Loucy (cell line): ENCODE results near the gene CDK9.

Experiments
- H2AFZ ChIP-seq: fragments of 200-600 bp; sonication (generic); 2 replicates; pipeline ENCODE4 v1.6.0; 2016; ENCODE audit warnings: antibody characterized with exemption, mild to moderate bottlenecking, low read length, moderate library complexity
- H3F3A ChIP-seq: fragments of 200-600 bp; 2 replicates; pipeline ENCODE4 v1.6.0; 2016; ENCODE audit warnings: antibody characterized with exemption, low read depth, mild to moderate bottlenecking
- H3K27me3 ChIP-seq: fragments of 200-600 bp; sonication (generic); 2 replicates; pipeline ENCODE4 v1.6.1; 2014; ENCODE audit warnings: low read length, mild to moderate bottlenecking; ENCODE audit not compliant: insufficient read depth, poor library complexity, severe bottlenecking
- H3K36me3 ChIP-seq: fragments of 200-600 bp; sonication (generic); 2 replicates; pipeline ENCODE4 v1.6.1; 2016; ENCODE audit warnings: low read length; ENCODE audit not compliant: insufficient read depth
- H3K4me1 ChIP-seq: fragments of 200-600 bp; sonication (generic); 2 replicates; pipeline ENCODE4 v1.5.1; 2014; ENCODE audit warnings: low read length, mild to moderate bottlenecking; ENCODE audit not compliant: insufficient read depth, poor library complexity, severe bottlenecking
- H3K4me2 ChIP-seq: fragments of 200-600 bp; sonication (generic); 2 replicates; pipeline ENCODE4 v1.6.0; 2014; ENCODE audit warnings: antibody characterized with exemption, low read length, low read depth, mild to moderate bottlenecking; ENCODE audit not compliant: poor library complexity, severe bottlenecking
- H3K4me3 ChIP-seq: fragments of 200-600 bp; sonication (generic); 2 replicates; pipeline ENCODE4 v1.5.1; 2014; ENCODE audit warnings: low read length, mild to moderate bottlenecking, mixed read lengths; ENCODE audit not compliant: poor library complexity, severe bottlenecking
- H3K79me2 ChIP-seq: fragments of 200-600 bp; sonication (generic); 2 replicates; pipeline ENCODE4 v1.6.1; 2014; ENCODE audit warnings: low read length; ENCODE audit not compliant: insufficient read depth
- H3K9ac ChIP-seq: fragments of 200-600 bp; sonication (generic); 2 replicates; pipeline ENCODE4 v1.6.0; 2014; ENCODE audit warnings: mild to moderate bottlenecking, low read depth, low read length, moderate library complexity; ENCODE audit not compliant: poor library complexity, severe bottlenecking
- H3K9me2 ChIP-seq: fragments of 200-600 bp; sonication (generic); replicated peaks from 2 replicates; pipeline ENCODE4 v1.6.1; 2016; ENCODE audit warnings: low read depth, low read length, mixed read lengths
- H3K9me3 ChIP-seq: fragments of 200-600 bp; sonication (generic); 2 replicates; pipeline ENCODE4 v1.6.1; 2014; ENCODE audit warnings: mild to moderate bottlenecking, antibody characterized with exemption, low read length, low read depth; ENCODE audit not compliant: insufficient read depth
- H4K20me1 ChIP-seq: fragments of 200-600 bp; sonication (generic); 2 replicates; pipeline ENCODE4 v1.6.0; 2014; ENCODE audit warnings: antibody characterized with exemption, low read length, mild to moderate bottlenecking; ENCODE audit not compliant: insufficient read depth, poor library complexity, severe bottlenecking
- CTCF ChIP-seq: fragments of 200-600 bp; sonication (generic); conservative IDR thresholded peaks from 2 replicates; pipeline ENCODE4 v1.5.1; 2014; ENCODE audit warnings: mild to moderate bottlenecking, antibody characterized with exemption, low read length
- EZH2phosphoT487 ChIP-seq: fragments of 200-600 bp; IDR thresholded peaks from 2 replicates; pipeline ENCODE4 v1.6.1; 2018; ENCODE audit warnings: antibody characterized with exemption, mild to moderate bottlenecking, moderate library complexity, borderline replicate concordance

Gene CDK9

DNA sequence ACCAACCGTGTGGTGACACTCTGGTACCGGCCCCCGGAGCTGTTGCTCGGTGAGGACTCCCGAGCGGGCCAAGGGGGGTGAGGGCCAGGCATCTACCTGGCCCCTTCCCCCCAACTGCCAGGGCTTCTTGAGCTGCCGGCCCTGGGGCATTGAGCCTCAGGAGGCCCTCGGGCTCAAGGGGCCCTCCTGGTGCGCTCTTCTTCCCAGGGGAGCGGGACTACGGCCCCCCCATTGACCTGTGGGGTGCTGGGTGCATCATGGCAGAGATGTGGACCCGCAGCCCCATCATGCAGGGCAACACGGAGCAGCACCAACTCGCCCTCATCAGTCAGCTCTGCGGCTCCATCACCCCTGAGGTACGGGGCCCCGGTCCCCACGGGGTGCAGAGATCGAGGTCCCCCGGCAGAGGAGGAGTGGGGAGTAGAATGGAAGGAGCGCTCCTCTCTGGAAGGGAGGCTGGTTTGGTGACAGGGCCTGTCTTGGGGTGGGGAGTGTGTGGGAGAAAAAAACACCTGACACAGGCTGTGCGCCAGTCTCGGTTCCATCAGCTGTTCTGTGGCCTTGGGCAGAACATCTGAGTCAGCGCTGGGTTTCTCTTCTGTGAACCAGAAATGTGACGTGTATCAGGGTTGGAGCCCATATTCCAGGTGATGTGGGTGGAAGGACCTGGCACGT is 2.6 kb downstream of the CDK9 start:
- Histone ChIP-seq H3K9me3 (no peaks in the 10 kb centered on the region), H3K27me3 (peaks cover 4% of the 10 kb centered on the region), H3F3A (peaks cover 9% of the 10 kb centered on the region; the same call in 1 of the 2 replicates), H3K4me1 (peaks cover 56% of the 10 kb centered on the region), H3K9me2 (no peaks in the 10 kb centered on the region), H3K79me2 (peaks cover 85% of the 10 kb centered on the region), H3K9ac (peak overlapping the region; percentile 97), H4K20me1 (peaks cover 58% of the 10 kb centered on the region), H3K36me3 (peaks cover 59% of the 10 kb centered on the region), H3K4me3 (peak overlapping the region; percentile 81), H3K4me2 (peak overlapping the region; percentile 99), H2AFZ (no peak overlapping the region)
- TF ChIP-seq EZH2phosphoT487 (no peak), CTCF (no peak)

GRCh38 chr9:127789179-127789578 is 3.3 kb downstream of the CDK9 start:
- no peaks in the 10 kb centered on the region for H3K9me2 ChIP-seq
- peak overlapping the region; percentile 99 for H3K4me2 ChIP-seq
- H3K4me1 ChIP-seq: peaks cover 55% of the 10 kb centered on the region
- H3K27me3 ChIP-seq: peaks cover 4% of the 10 kb centered on the region
- peaks cover 59% of the 10 kb centered on the region for H3K36me3 ChIP-seq
- H4K20me1 ChIP-seq: peaks cover 58% of the 10 kb centered on the region
- no peak overlapping the region for H2AFZ ChIP-seq
- TF ChIP-seq EZH2phosphoT487: no peak
- no peak for TF ChIP-seq CTCF
- no peak overlapping the region for H3K9ac ChIP-seq
- peaks cover 89% of the 10 kb centered on the region for H3K79me2 ChIP-seq
- no peaks in the 10 kb centered on the region for H3K9me3 ChIP-seq
- no peak overlapping the region for H3K4me3 ChIP-seq
- H3F3A ChIP-seq: peaks cover 6% of the 10 kb centered on the region; the same call in 1 of the 2 replicates

GRCh38 chr9:127790094-127790855 is 4.4 kb downstream of the CDK9 start:
- peak overlapping the region; percentile 19 for H3K4me3 ChIP-seq
- peak overlapping the region; percentile 99 for H3K4me2 ChIP-seq
- TF ChIP-seq CTCF (no peak), EZH2phosphoT487 (no peak)
- H3K36me3 ChIP-seq: peaks cover 59% of the 10 kb centered on the region
- H3K9me2 ChIP-seq: no peaks in the 10 kb centered on the region
- H4K20me1 ChIP-seq: peaks cover 58% of the 10 kb centered on the region
- H3K79me2 ChIP-seq: peaks cover 89% of the 10 kb centered on the region
- peaks cover 53% of the 10 kb centered on the region for H3K4me1 ChIP-seq
- no peak overlapping the region for H3K9ac ChIP-seq
- 0 out of 2 replicates have a peak, but pooled peaks cover 6% of the 10 kb centered on the region for H3F3A ChIP-seq
- H3K9me3 ChIP-seq: no peaks in the 10 kb centered on the region
- H2AFZ ChIP-seq: no peak overlapping the region
- peaks cover 4% of the 10 kb centered on the region for H3K27me3 ChIP-seq
